ENCODE measurements around the gene GTPBP4.

GTPBP4 gene

DNA sequence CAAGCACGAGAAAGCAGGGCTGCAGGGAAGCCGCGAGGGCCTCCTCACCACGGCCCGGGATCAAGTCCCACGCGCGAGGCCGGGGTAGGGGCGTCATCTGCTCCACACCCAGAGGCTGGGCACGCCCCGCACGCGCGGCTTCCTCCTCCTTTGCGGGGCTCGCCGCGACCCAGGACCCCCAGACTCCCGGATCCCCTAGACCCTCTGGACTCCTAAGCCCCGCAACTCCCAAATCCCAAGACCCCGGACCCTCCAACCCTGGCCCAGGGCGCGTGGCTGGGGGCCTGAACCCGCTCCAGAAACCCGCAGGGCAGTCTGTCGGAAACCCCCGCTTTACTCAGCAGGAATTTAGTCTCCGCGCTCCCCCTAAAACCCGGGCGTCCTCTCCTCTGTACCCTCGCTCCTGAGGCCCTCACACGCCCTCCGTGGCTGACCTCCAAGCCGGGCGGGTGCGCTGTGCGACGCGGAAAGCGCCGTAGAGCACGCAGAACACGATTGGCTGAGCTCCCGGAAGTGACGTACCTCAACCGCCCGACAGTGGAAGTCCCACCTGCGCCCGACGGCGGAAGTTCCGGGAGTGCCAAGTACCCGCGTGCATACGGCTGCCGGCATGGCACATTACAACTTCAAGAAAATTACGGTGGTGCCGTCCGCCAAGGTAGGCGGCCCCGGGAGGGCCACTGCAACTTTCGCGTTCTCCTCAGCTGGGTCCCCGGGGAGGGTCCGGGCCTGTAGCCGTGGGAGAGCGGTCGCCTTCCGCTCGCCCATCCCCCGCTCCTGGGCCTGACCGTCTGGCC lies at the start of gene GTPBP4:
TSS of gene GTPBP4 (plus strand) at position 565 of the 797 bp plus-strand sequence. CDS start at position 611, 46 bp downstream.
- DNase-seq = peak; percentile 43 to 99 (median 94)

DNA sequence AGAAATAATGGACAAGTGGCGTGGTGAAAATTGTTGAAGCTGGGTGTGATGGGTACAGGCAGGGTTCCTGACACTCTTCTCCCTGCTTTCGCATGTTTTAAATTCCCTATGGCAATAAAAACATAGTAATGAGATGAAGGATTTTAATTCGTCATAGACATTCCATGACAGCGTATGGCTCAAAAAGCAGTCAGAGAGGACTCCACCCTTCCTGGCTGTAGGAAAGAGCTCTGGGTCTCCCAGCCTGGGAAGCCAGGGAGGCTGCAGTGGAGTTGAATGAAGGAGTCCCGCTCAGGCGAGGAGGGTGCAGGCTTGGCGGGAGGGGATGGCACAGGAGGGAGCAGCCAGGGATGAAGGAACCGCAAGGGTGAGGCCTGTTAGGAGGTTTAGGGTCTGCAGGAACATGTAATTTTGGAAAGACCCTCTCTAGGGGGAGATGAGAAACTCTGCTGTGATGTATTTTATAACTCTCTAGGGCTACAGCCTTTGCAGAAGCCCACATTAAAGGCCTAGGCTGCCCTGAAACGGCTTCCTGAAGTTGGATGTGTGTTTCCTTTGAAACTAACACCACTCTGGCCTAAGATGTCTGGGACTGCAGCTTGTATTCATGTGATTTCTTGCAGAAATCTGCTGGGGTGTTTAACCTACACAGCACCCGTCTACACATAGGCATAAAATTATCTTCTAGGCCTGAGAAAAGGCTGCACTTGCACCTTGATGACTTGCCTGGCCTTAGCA lies 49.1 kb upstream of the GTPBP4 start:
- no peak for DNase-seq

DNA sequence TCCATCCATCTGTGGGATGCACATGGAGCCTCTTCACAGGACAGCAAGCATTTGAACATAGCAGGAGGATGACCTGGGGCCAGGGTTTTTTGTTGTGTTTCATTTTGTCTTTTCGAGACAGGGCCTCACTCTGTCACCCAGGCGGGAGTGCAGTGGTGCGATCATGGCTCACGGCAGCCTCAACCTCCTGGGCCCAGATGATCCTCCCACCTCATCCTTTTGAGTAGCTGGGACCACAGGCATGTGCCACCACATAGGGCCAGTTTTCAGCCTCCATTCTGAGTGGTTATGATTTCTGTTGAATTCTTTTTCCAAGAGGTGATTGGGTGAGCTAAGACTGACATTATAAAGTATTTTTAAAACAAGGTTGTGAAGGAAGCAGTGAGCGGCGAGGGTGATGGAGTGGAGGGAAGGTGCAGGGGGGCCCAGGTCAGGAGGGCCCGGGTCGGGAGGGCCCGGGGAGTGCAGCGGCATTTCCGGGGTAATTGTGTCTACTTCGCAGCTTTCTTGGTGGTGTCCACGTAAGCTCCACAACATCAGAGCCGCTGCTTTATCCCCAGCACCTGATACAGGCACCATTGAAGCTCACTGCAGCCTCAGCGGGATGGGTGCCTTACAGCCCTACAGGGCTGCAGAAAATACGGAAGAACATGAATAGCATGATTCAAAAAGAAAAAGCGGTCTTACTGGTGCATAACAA lies 44.8 kb upstream of the GTPBP4 start:
- DNase-seq = no peak

DNA sequence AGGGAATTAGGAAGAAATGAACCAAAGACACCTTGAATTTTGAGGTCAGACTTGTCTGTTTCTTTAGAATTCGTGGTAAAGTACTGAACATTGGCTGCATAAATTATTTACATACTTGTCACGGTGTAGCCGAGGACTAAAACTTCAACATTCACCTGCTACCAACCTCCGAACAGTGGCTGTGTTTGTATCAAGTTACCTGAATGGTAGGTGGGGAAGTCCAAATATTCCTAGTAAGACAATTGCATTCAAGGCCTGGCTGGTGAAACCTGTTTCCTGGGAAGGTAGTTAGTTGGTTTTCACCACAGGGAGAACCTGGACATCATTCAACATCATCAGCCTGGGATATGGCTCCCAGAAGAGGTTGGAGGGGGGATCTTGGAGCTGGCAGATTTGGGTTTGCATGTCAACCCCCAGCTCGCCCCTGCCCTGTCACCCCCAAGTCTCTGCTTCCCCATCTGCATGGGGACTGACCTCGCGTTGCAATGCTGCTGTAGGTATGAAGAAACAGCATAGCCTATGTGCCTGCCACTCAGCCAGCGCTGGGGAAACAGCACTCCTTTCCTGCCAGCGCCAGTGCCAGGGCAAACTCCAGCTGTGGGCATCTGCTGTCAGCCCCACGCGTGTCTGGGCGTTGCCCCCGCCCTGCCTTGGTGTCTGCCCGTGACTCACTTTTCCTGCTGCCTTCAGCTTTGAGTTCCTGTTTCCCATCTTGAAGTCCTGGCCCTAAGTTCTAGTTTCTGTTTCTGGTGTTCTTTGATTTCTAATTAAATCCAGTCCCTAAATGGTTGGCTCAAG lies 44.0 kb upstream of the GTPBP4 start:
- peak in 3 of 56 donors; percentile 4 to 7 (median 4) for DNase-seq

DNA sequence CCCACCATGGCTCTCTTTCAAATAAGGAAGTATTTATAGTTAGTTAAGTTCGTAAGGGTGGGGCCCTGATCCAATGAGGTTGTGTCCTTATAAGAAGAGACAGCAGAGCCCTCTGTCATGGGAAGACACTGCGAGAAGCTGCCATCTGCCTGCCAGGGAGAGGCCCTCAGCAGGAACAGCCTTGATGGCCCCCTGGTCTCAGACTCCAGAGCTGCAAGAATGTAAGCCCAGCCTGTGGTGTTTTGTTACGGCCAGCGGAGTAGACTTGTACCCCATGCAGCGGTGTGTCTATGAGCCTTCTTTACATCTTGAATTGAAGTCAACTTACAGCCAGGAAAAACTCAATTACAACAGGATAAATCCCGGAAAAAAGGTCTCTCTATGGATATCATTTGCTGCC lies 42.5 kb upstream of the GTPBP4 start:
- DNase-seq = no peak

DNA sequence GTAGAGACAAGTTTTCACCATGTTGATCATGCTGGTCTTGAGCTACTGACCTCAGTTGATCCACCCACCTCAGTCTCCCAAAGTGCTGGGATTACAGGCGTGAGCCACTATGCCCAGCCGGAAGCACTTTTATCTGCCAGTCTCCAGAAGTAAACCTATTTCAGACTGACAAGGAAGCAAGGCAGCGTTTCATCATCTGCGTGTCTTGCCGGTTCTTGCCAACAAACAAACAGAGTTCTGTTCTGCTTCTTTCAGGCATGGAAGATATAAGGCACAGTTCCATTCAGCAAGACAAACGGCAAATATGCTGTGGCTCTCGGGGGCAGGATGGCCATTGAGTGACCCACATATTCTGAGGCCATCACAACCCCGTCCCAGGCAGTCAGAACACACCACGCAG lies 41.2 kb upstream of the GTPBP4 start:
- peak in 1 of 56 donors; percentile 6 for DNase-seq

DNA sequence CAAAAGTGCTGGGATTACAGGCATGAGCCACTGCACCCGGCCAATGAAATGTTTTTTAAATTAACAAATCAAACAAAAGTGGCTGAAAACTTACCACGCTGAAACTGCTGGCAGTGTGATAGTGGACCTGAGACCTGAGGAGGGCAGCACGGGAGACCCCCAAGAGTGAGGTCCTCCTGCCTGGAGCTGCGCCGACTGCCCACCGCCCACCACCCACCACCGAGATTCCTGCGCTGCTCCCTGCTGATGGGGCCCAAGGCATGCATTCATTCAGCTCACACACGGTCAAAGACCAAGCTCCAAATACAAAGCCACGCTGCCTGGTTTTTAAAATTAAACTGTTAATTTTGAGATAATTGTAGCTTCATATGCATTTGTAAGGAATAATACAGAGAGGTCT lies 40.4 kb upstream of the GTPBP4 start:
- no peak for DNase-seq

DNA sequence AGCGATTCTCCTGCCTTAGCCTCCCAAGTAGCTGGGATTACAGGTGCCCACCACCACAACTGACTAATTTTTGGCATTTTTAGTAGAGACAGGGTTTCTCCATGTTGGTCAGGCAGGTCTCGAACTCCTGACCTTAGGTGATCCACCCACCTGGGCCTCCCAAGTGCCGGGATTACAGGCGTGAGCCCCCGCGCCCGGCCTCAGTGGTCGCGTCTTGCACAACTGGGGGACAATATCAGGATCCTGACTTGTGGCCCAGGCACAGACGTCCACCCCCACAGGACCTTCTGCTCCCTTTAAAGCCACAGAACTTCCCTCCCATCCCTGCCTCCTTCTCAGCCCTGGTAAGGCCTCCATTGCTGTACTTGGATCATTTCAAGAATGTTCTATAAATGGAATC lies 39.9 kb upstream of the GTPBP4 start:
- DNase-seq = no peak

DNA sequence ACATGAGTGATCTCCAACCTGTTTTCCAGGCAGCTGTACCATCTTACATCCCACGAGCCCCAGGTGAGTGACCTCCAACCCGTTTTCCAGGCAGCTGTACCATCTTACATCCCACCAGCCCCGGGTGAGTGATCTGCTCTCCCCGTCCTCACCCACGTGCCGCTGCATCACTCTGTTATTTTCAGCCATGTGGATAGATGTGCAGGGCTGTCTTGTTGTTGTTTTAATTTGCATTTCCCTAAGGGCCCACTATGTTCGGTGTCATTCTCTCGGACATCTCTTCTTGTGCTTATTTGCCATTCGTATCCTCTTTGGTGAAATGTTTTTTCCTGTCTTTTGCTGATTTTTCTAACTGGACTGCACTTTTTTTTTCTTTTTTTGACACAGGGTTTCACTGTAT lies 38.8 kb upstream of the GTPBP4 start:
- DNase-seq = no peak

DNA sequence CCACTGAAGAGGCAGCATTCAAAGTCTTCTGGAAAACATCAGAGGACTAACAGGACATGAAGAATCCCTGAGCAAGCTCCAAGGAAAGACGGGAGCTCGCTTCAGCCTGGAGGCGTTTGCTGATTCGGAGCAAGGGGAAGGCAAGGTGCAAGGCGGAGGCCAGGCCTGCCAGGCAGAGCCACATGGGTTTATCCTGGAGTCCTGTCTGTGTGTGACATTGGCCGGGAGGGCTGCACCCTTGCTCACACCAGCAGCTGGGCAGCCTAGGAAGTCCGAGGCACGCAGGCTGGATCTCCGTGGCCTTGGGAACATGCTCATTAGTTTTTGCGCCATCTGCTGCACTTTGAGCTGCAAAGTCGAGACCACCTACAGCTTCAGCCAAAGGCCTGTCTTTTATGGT lies 34.4 kb upstream of the GTPBP4 start:
- DNase-seq = no peak

DNA sequence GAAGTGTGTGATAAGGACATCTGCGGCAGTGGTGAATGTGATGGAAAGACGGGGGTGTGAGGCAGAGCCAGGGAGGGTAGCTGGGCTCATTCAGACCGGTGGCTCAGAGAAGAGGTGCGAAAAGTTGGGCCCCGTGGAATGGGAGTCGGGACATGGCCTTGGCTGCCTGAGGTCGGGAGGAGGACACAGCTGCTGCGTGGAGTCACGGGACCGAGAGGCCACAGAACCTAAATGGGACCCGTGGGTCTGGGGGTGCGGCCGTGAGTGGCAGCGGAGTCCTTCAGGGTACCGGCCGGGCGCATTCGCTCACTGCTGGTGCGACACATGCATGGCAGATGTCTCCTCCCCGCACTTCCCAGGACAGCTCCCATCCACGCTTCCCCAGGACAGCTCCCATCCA lies 33.8 kb upstream of the GTPBP4 start:
- no peak for DNase-seq

DNA sequence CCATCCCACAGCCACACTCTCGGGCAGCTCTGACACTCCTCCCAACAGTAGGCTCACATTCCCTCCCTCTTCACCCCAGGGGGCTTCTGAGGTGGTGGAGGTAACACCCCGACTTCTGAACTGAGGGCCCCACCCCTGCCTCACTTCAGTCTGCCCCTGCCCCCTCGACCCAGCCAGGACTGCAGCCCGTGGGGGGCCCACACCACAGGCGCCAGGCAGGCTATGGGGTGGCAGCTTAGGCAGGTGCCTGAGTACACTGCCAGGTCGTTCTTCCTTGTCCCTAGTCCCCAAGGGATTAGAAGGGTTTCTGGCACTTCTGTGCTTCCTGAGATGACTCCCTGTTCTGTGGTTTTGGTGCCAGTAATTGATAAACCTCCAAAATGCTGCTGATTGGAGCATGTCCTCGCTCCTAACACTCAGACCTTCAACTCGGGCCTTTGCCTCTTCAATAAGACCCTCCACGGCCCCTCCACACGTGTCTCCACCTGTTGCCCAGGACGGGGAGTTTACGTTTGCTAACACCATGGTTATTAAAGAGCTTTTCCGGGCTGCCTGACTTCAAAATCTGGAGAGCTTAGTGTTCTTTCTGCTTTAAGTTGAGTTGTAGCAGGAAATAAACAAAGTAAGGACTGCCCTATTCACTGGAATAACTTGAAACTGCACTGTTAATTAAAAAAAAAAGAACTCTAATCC lies 33.0 kb upstream of the GTPBP4 start:
- no peak for DNase-seq

DNA sequence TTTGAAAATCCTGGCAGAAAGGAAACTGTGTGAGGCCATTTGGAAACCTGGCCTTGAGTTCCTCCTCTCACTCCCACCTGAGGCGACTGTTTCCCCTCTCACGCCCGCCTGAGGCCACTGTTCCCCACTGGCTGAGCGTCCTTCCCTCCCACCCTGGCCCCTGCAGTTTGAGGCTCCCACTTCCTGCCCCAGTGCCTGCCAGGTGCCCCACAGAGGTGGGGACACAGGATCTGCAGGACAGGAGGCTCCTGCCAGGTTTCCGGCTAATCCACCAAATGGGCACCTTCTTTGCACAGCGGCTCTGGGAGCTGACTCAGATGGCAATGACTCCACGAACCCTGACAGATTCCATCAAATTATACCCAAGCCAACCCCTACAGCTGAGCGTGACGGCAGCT lies 32.4 kb upstream of the GTPBP4 start:
- no peak for DNase-seq

DNA sequence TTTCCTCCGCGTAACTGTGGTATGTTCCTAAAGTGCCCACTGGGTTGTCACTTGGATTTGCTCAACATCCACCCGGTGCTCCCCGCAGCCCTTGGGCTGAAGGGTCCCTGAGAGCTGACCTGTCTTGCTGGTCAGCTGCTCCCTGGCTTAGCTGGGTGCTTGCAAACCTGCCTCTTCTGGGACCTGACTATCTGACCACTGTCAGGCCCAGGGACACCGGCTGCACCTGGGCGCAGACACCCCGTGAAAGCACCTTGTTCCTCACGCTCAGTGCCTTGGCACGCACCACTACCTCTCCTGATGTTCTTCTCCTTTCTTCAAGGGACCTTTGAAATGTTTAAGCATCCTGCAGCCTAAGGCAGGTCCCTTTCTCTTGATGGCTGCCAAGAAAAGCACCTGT lies 30.1 kb upstream of the GTPBP4 start:
- DNase-seq = no peak

DNA sequence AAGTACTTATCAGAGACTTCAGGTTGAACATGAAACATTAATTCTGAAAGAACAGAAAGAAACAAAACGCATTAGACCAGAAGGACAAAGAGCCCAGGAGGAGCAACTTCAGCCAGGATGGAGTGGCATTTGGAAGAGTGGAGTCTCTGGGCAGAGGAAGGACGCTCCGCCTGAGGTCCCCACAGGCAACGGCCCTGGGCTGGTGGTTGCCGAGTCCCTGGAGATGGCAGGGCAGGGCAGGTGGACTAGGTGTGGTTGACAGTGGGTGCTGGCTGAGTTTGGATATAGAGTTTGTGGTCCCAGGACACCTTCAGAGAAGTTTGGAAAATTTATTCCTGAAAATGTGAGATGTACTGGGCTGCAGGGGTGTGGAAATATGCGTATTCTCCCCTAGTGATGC lies 29.4 kb upstream of the GTPBP4 start:
- DNase-seq = no peak

DNA sequence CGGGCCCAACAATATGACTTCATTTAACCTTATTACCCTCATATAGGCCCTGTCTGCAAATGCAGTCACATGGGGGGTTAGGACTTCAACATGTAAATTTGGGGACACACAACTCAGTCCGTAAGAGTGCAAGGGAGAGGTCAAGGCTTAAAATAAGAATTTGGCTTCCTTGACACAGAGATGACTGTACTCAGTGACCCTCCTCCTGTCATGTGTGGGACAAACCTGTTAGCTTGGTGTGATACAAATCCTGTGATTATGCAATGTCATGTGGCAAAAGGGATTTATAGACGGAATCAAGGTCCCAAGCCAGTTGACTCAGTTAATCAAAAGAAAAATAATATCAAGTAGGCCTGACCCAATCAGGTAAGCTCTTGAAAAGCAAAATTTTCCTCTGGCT lies 25.9 kb upstream of the GTPBP4 start:
- DNase-seq = no peak

DNA sequence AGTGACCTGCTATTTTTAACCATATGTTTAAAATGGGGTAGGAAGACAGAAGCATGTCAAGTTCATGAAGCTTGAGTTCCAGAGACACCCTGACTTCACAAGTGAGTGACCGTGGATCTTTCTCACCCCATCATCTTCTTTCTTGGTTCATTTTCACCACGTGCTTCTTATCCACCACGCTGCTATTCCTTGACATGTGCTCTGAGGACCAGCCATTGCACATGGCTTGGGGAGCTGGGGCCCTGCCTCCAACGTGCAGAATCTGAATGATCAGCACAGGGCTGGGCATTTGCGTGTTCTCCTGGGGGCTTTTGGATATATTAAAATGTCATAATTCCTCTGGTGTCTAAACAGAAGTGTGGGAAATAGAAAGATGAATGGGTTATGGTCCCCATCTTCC lies 25.0 kb upstream of the GTPBP4 start:
- DNase-seq = no peak

DNA sequence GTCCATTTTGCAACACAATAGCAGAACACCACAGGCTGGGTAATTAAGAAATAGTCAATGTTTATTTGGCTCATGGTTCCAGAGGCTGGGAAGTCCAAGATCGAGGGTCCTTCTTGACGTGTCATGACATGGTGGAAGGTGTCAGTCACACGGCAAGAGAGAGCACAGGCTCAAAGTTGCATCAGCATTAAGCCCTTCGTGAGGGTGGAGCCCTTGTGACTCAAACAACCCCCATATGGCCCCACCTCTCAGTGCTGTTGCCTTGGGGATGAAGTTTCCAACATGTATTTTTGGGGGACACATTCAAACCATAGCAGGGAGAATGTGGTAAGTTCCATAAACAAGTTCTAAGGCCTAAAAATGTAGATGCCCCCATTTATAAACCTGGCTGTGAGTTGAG lies 24.6 kb upstream of the GTPBP4 start:
- peak in 2 of 56 donors; percentile 10 to 15 for DNase-seq

DNA sequence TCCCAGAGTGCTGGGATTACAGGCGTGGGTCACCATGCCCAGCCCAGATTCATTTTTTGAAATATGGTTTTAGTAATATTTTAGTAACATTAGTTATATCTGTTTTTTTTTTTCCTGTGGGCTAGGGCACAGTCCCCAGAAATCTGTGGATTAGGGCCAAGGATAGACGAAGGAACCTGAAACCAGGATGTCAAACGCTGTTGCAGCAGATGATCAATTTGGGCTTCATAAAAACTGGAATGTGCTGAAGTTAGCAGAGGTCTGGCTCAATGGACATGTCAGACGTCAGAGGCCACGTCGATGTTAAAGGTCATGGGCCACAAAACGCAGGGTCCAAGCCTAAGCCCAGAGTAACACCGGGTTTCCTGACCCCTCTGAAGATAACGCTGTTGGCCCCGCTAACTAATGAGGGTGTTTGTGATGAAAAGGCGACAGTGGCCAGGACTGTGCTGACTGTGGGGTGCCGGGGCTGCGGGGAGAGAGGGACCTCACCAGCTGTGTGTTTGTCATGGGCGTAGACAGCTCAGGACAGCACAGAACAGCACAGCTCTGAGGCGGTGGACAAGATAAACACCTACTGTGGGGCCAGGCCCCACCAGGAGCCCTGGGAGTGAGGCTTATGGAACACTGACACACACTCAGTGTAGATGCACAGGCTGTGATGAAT lies 23.8 kb upstream of the GTPBP4 start:
- no peak for DNase-seq

DNA sequence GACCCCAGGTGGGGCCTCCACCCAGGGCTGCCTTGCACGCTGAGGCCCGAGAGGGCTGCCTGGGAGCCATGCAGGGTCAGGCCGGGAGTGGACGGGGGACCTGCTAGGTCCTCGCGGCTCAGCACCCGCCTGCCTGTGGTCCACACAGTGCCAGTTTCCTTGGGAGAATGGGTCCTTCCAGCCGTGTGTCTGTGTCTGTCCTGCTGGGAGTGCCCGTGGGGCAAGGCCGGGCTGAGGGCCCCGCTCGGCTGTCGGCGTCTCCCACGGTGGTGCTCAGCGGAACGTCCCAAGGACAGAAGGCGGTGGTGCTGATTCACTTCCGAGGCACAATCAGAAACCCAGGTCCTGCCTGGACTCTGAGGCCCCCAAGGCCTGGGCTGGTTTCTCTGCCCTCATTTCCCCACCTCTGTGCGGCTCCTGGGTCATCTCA lies 23.2 kb upstream of the GTPBP4 start:
- DNase-seq = no peak

Data from nucleus accumbens (tissue), 56 donors.